Keratinocyte (primary cell): Measurements from ENCODE around the gene EPC2. TPM values are rescaled to one million over a fixed set of nuclear protein-coding genes. Genes with fewer than 3 reads are reported as not detected.

Experiments used
- DNase-seq: peaks from one replicate; pipeline ENCODE4 v3.0.0-alpha.2; 2011; ENCODE audit warnings: low read depth, missing footprints, low spot score
- FAIRE-seq: peaks from 2 replicates; lab custom pipeline; 2011; peaks lifted over from hg19 to GRCh38; lab: Jason Lieb, UNC
- H2AFZ ChIP-seq: 2 replicates; pipeline ENCODE4 v1.6.0; 2012; ENCODE audit warnings: low read length, control low read depth, inconsistent platforms; ENCODE audit not compliant: control insufficient read depth
- H3K27ac ChIP-seq: 2 replicates; pipeline ENCODE4 v1.5.1; 2011; ENCODE audit warnings: low read length; ENCODE audit not compliant: control insufficient read depth, insufficient read depth
- H3K27me3 ChIP-seq: 3 replicates; pipeline ENCODE4 v1.6.0; 2011; ENCODE audit warnings: low read length; ENCODE audit not compliant: control insufficient read depth, insufficient read depth; ENCODE audit errors: extremely low read depth
- H3K36me3 ChIP-seq, 2 experiments: 2 replicates in 1 of 2; 3 replicates in 1 of 2; pipeline ENCODE4 v1.5.1; 2011; ENCODE audit warnings: low read length in 2 of 2, mild to moderate bottlenecking in 1 of 2; ENCODE audit not compliant: control insufficient read depth in 2 of 2, insufficient read depth in 2 of 2; ENCODE audit errors: extremely low read depth in 1 of 2
- H3K4me1 ChIP-seq: 3 replicates; pipeline ENCODE4 v1.5.1; 2011; ENCODE audit warnings: low read length; ENCODE audit not compliant: control insufficient read depth, insufficient read depth; ENCODE audit errors: extremely low read depth
- H3K4me2 ChIP-seq: 3 replicates; pipeline ENCODE4 v1.6.0; 2011; ENCODE audit warnings: low read depth, low read length; ENCODE audit not compliant: control insufficient read depth, insufficient read depth; ENCODE audit errors: extremely low read depth
- H3K4me3 ChIP-seq, 3 experiments: fragments of 200-600 bp in 1 of 3; sonication (generic) in 1 of 3; 2 replicates in 2 of 3; 3 replicates in 1 of 3; pipeline ENCODE4 v1.5.1; 2011 to 2016; ENCODE audit warnings: low read length in 3 of 3, mild to moderate bottlenecking in 3 of 3, control low read depth in 2 of 3, inconsistent platforms in 1 of 3, low read depth in 1 of 3, mixed read lengths in 1 of 3, mixed run types in 1 of 3, moderate library complexity in 1 of 3; ENCODE audit not compliant: control insufficient read depth in 2 of 3, insufficient read depth in 2 of 3; ENCODE audit errors: extremely low read depth in 1 of 3
- H3K79me2 ChIP-seq: 2 replicates; pipeline ENCODE4 v1.6.0; 2012; ENCODE audit warnings: low read length; ENCODE audit not compliant: control insufficient read depth, insufficient read depth
- H3K9ac ChIP-seq: 3 replicates; pipeline ENCODE4 v1.6.0; 2011; ENCODE audit warnings: low read length; ENCODE audit not compliant: control insufficient read depth, insufficient read depth; ENCODE audit errors: extremely low read depth
- H3K9me1 ChIP-seq: 3 replicates; pipeline ENCODE4 v1.6.0; 2011; ENCODE audit warnings: low read length; ENCODE audit not compliant: control insufficient read depth, insufficient read depth; ENCODE audit errors: extremely low read depth
- H3K9me3 ChIP-seq: 2 replicates; pipeline ENCODE4 v1.5.1; 2012; ENCODE audit warnings: low read depth, low read length; ENCODE audit not compliant: control insufficient read depth
- H4K20me1 ChIP-seq: 3 replicates; pipeline ENCODE4 v1.6.0; 2011; ENCODE audit warnings: low read length; ENCODE audit not compliant: control insufficient read depth, insufficient read depth; ENCODE audit errors: extremely low read depth
- CTCF ChIP-seq, 3 experiments: IDR thresholded peaks in 1 of 3; conservative IDR thresholded peaks in 1 of 3; optimal IDR thresholded peaks in 1 of 3; 2 replicates in 2 of 3; 3 replicates in 1 of 3; pipeline versions ENCODE3 to v1.5.1; 2011; ENCODE audit warnings: low read length in 3 of 3, mild to moderate bottlenecking in 3 of 3, moderate library complexity in 2 of 3, control low read depth in 1 of 3, inconsistent platforms in 1 of 3; ENCODE audit not compliant: insufficient read depth in 2 of 3; ENCODE audit errors: extremely low read depth in 1 of 3
- EZH2 ChIP-seq: IDR thresholded peaks from one replicate; pipeline ENCODE4 v1.6.1; 2012; ENCODE audit warnings: inconsistent platforms, mild to moderate bottlenecking, low read length, moderate library complexity
- dilution Hi-C: fragments of 300-500 bp; cut with MboI; formaldehyde crosslinking; loops from one replicate; pipeline ENCODE4 v1.7.0; 2020; ENCODE audit warnings: low sequenced_read_pairs; ENCODE audit not compliant: extremely low pct_ligation_motif_present
- polyA plus RNA-seq, 5 experiments: library from polyadenylated mRNA; depleted of rRNA in 3 of 5; stranded (reverse) in 3 of 5; stranded (forward) in 1 of 5; unstranded in 1 of 5; fragments of >200 nt; gene quantifications; 1 replicate in 1 of 5; 2 replicates in 3 of 5; 3 replicates in 1 of 5; pipeline versions ENCODE4 v1.2.1 to v1.2.3, GENCODE V29; 2011 to 2012; ENCODE audit warnings: missing spikeins in 2 of 5, low read depth in 1 of 5, low replicate concordance in 1 of 5

The EPC2 gene
- polyA plus RNA-seq, 1 donor (not counting 4 experiments of a cell fraction or from before 2014, with no cell fraction given), result 13.1 TPM

- H3K4me1 ChIP-seq, result peaks cover 5% of the 10 kb centered on the region
- H3K27ac ChIP-seq, result no peak overlapping the region
- no peaks in the 10 kb centered on the region for H3K36me3 ChIP-seq
- H3K27me3 ChIP-seq, result no peaks in the 10 kb centered on the region
- DNase-seq, result no peak
- no peak for FAIRE-seq
- no peak overlapping the region for H3K9ac ChIP-seq
- no peak overlapping the region for H2AFZ ChIP-seq
- no peak overlapping the region for H3K4me3 ChIP-seq
- dilution Hi-C loops, result no loop called here
- H3K79me2 ChIP-seq, result peaks cover 91% of the 10 kb centered on the region
- no peak overlapping the region for H3K4me2 ChIP-seq
- H3K9me1 ChIP-seq, result no peaks in the 10 kb centered on the region
- H4K20me1 ChIP-seq, result peaks cover 2% of the 10 kb centered on the region
- H3K9me3 ChIP-seq, result no peaks in the 10 kb centered on the region
- TF ChIP-seq CTCF (optimal IDR thresholded peaks at IDR 0.05 in 1 of 3, IDR thresholded peaks at IDR 0.05 in 1 of 3, conservative IDR thresholded peaks at IDR 0.05 in 1 of 3; ENCODE audit: extremely low read depth in 1 of 3, insufficient read depth in 2 of 3, low read length in 3 of 3) (no peak), EZH2 (no peak)
Measured at GRCh38 chr2:148654435-148654834, 9.9 kb downstream of the EPC2 start.

GRCh38 chr2:148656516-148656915, 12.0 kb downstream of the EPC2 start:
- Histone ChIP-seq H3K4me1 (peaks cover 8% of the 10 kb centered on the region), H4K20me1 (no peaks in the 10 kb centered on the region), H3K36me3 (no peaks in the 10 kb centered on the region), H3K27me3 (no peaks in the 10 kb centered on the region), H3K9me3 (no peaks in the 10 kb centered on the region), H3K4me3 (no peak overlapping the region), H3K79me2 (peaks cover 88% of the 10 kb centered on the region), H2AFZ (no peak overlapping the region), H3K9ac (no peak overlapping the region), H3K27ac (no peak overlapping the region), H3K4me2 (no peak overlapping the region), H3K9me1 (no peaks in the 10 kb centered on the region)
- DNase-seq, result no peak
- dilution Hi-C loops, result no loop called here
- TF ChIP-seq EZH2, result no peak
- no peak for FAIRE-seq
